Trophoblast cell (in vitro differentiated cells and primary cell): ENCODE measurements around the gene SPRN. TPM values are rescaled to one million over a fixed set of nuclear protein-coding genes. Genes with fewer than 3 reads are reported as not detected.
A peak's percentile ranks its signal among the peaks of the same experiment; 100 is the strongest.
"Not testable (repeated sequence)": the region's sequence is repeated elsewhere in the genome, so short reads cannot be mapped to it uniquely, and the experiment has no call there.

Experiments
- DNase-seq, 2 donors: peaks; one replicate each; pipeline ENCODE4 v3.0.0-alpha.2; 2016
- H2AFZ ChIP-seq: 2 replicates; pipeline ENCODE4 v1.6.1; 2013; ENCODE audit warnings: low read length, moderate library complexity, mild to moderate bottlenecking; ENCODE audit not compliant: insufficient read depth, poor library complexity
- H2AK5ac ChIP-seq: 2 replicates; pipeline ENCODE4 v1.6.1; 2013; ENCODE audit warnings: mild to moderate bottlenecking, low read length
- H2BK120ac ChIP-seq: 2 replicates; pipeline ENCODE4 v1.6.1; 2013; ENCODE audit warnings: low read length, mild to moderate bottlenecking, moderate library complexity; ENCODE audit not compliant: insufficient read depth, poor library complexity
- H2BK12ac ChIP-seq: 2 replicates; pipeline ENCODE4 v1.6.1; 2013; ENCODE audit warnings: mild to moderate bottlenecking, low read length, moderate library complexity
- H2BK5ac ChIP-seq: 2 replicates; pipeline ENCODE4 v1.6.1; 2013; ENCODE audit warnings: low read length, low read depth, moderate library complexity, mild to moderate bottlenecking; ENCODE audit not compliant: poor library complexity
- H3K14ac ChIP-seq: 2 replicates; pipeline ENCODE4 v1.6.1; 2013; ENCODE audit warnings: mild to moderate bottlenecking, low read length
- H3K18ac ChIP-seq: 2 replicates; pipeline ENCODE4 v1.6.1; 2013; ENCODE audit warnings: mild to moderate bottlenecking, low read length
- H3K23ac ChIP-seq: 2 replicates; pipeline ENCODE4 v1.6.1; 2013; ENCODE audit warnings: low read length
- H3K27ac ChIP-seq: 2 replicates; pipeline ENCODE4 v1.5.1; 2013; ENCODE audit warnings: low read depth, mild to moderate bottlenecking, inconsistent platforms, low read length, moderate library complexity
- H3K27me3 ChIP-seq: 2 replicates; pipeline ENCODE4 v1.6.1; 2013; ENCODE audit warnings: inconsistent platforms, mild to moderate bottlenecking, low read length, moderate library complexity; ENCODE audit not compliant: insufficient read depth
- H3K36me3 ChIP-seq, 2 experiments: 1 replicate in 1 of 2; 2 replicates in 1 of 2; pipeline ENCODE4 v1.6.1; 2013; ENCODE audit warnings: low read length in 2 of 2, mild to moderate bottlenecking in 2 of 2, moderate library complexity in 1 of 2; ENCODE audit not compliant: insufficient read depth in 2 of 2, control insufficient read depth in 1 of 2
- H3K4ac ChIP-seq: 2 replicates; pipeline ENCODE4 v1.6.1; 2013; ENCODE audit warnings: low read depth, mild to moderate bottlenecking, low read length, moderate library complexity
- H3K4me1 ChIP-seq, 2 experiments: 1 replicate in 1 of 2; 2 replicates in 1 of 2; pipeline ENCODE4 v1.6.1; 2013; ENCODE audit warnings: low read length in 2 of 2, mild to moderate bottlenecking in 2 of 2, moderate library complexity in 1 of 2; ENCODE audit not compliant: insufficient read depth in 2 of 2, control insufficient read depth in 1 of 2
- H3K4me2 ChIP-seq: 2 replicates; pipeline ENCODE4 v1.6.1; 2013; ENCODE audit warnings: inconsistent platforms, mild to moderate bottlenecking, low read length, moderate library complexity
- H3K4me3 ChIP-seq: 2 replicates; pipeline ENCODE4 v1.5.1; 2013; ENCODE audit warnings: mild to moderate bottlenecking, low read depth, low read length, inconsistent platforms
- H3K79me1 ChIP-seq: one replicate; pipeline ENCODE4 v1.6.1; 2013; ENCODE audit warnings: low read length
- H3K79me2 ChIP-seq: 2 replicates; pipeline ENCODE4 v1.6.1; 2013; ENCODE audit warnings: low read length, mild to moderate bottlenecking; ENCODE audit not compliant: control insufficient read depth, insufficient read depth, poor library complexity
- H3K9ac ChIP-seq: 2 replicates; pipeline ENCODE4 v1.6.1; 2013; ENCODE audit warnings: mild to moderate bottlenecking, low read length
- H3K9me3 ChIP-seq: 2 replicates; pipeline ENCODE4 v1.6.1; 2013; ENCODE audit warnings: low read depth, mild to moderate bottlenecking, control low read depth, inconsistent platforms, low read length; ENCODE audit not compliant: insufficient read depth
- H4K12ac ChIP-seq: 2 replicates; pipeline ENCODE4 v1.6.1; 2013; ENCODE audit warnings: low read depth, mild to moderate bottlenecking, low read length, moderate library complexity
- H4K8ac ChIP-seq: 2 replicates; pipeline ENCODE4 v1.6.1; 2013; ENCODE audit warnings: low read depth, mild to moderate bottlenecking, low read length, moderate library complexity
- H4K91ac ChIP-seq: one replicate; pipeline ENCODE4 v1.6.1; 2013; ENCODE audit warnings: low read depth, mild to moderate bottlenecking, low read length, moderate library complexity
- whole genome bisulfite sequencing: extraction: QIAGEN DNeasy Blood & Tissue Kit; methylation state at CpG from one replicate; pipeline ENCODE4 v1.1.7; 2013; ENCODE audit warnings: missing lambda C conversion rate; ENCODE audit not compliant: insufficient read length, insufficient coverage; ENCODE audit errors: extremely low coverage; 5-methylcytosine and 5-hydroxymethylcytosine counted together
- polyA plus RNA-seq: library from polyadenylated mRNA; stranded (reverse); fragments of 200-250 nt; gene quantifications from 2 replicates; pipeline ENCODE4 v1.2.3, GENCODE V29; 2013

The SPRN gene, protein sequence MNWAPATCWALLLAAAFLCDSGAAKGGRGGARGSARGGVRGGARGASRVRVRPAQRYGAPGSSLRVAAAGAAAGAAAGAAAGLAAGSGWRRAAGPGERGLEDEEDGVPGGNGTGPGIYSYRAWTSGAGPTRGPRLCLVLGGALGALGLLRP
- 0.01 TPM in 1 of 2 replicates, not detected in the other for polyA plus RNA-seq

DNA sequence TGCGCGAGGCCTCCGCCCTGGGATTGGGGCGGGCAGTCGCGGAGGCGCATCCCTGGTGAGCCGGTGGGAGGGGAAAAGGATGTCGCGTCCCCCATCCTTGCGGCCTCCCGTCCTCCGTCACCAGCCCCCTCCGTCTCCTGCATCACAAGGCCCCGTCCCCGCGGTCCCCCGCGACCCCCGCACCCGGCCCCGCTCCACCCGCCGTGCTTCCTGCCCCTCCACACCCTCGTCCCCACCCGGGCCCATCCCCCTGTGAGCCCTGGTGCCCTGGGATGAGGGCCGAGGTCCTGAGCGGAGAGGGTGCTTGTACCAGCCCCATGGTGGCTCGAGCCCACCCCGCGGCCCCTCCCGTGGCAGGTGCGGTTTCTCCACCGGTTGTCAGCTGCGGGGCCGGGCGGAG, at the start of gene SPRN:
TSS of gene SPRN (minus strand) at position 25 of the 400 bp plus-strand sequence. CDS start 944 bp downstream, outside the sequence.
- not testable (repeated sequence) for H2BK5ac ChIP-seq, H3K14ac ChIP-seq, H3K27me3 ChIP-seq, H4K91ac ChIP-seq, H2BK120ac ChIP-seq, H3K4me1 ChIP-seq, H4K12ac ChIP-seq, H3K27ac ChIP-seq, H2AK5ac ChIP-seq, H3K4ac ChIP-seq, H4K8ac ChIP-seq, H3K23ac ChIP-seq, H3K9me3 ChIP-seq, DNase-seq, H3K79me2 ChIP-seq, H3K79me1 ChIP-seq, H2BK12ac ChIP-seq, H3K9ac ChIP-seq, H2AFZ ChIP-seq, H3K4me3 ChIP-seq, H3K18ac ChIP-seq
- no CpG with 5 or more reads among the region's 37 CpGs for WGBS
- Histone ChIP-seq H3K36me3 (peaks cover 18% of the 10 kb centered on the region in 2 experiments), H3K4me2 (peak within 1 kb of the TSS; percentile 47)

DNA sequence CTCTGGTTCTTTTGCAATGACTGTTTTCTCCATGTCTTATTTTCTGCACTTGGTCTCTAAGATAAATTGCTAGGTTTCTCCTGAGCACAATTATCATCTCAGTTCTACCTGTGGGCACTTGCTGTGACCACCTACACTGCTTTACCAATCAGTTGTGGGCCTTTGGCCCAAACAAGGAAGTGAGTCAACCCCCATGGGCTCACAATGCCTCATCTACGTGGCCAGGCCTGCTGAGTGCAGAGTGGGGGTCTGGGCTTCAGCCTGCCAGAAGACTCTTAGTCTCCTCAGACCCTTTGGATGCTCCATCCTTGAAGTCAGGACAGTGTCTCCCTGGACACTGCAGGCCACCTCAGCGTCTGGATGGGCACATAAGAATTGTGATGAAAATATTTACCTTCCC, 49.6 kb upstream of the SPRN start:
- no peak overlapping the region for H2BK5ac ChIP-seq
- H3K36me3 ChIP-seq: no peaks in the 10 kb centered on the region
- no peak for DNase-seq
- no peaks in the 10 kb centered on the region for H3K79me1 ChIP-seq
- H3K9me3 ChIP-seq: peaks cover 43% of the 10 kb centered on the region
- no peak overlapping the region for H4K12ac ChIP-seq
- H3K9ac ChIP-seq: no peak overlapping the region
- H3K4me3 ChIP-seq: no peak overlapping the region
- H2AFZ ChIP-seq: no peak overlapping the region
- no peak overlapping the region for H2BK12ac ChIP-seq
- no peak overlapping the region for H4K91ac ChIP-seq
- H3K27ac ChIP-seq: no peak overlapping the region
- H3K4me1 ChIP-seq: no peaks in the 10 kb centered on the region
- H3K79me2 ChIP-seq: no peaks in the 10 kb centered on the region
- H3K27me3 ChIP-seq: no peaks in the 10 kb centered on the region
- no peak overlapping the region for H3K14ac ChIP-seq
- no peak overlapping the region for H3K4me2 ChIP-seq
- H2BK120ac ChIP-seq: no peak overlapping the region
- H2AK5ac ChIP-seq: no peak overlapping the region
- H3K4ac ChIP-seq: no peak overlapping the region
- no peak overlapping the region for H3K23ac ChIP-seq
- WGBS: no CpG with 5 or more reads among the region's 2 CpGs
- H3K18ac ChIP-seq: no peak overlapping the region
- H4K8ac ChIP-seq: no peak overlapping the region

DNA sequence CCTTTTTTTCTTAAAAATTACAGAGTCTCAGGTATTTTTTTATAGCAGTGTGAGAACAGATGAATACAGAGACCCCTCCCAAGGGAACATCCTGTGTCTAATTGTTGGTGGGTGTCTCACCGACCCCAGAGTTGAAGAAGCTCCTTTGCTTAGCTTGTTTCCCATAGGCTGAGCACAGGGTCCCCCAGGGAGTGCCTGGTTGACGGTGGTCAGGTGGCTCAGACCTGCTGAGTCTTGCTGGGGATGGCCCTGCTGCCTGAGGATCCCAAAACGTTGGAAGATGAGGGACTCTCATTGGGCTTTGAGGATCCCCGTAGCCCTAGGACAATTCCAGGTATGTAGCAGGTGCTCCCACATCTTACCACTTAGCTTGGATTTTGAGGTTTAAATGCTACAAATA, 48.8 kb upstream of the SPRN start:
- Histone ChIP-seq H3K4me1 (no peaks in the 10 kb centered on the region), H4K12ac (no peak overlapping the region), H2BK5ac (no peak overlapping the region), H3K79me1 (no peaks in the 10 kb centered on the region), H3K27me3 (no peaks in the 10 kb centered on the region), H3K18ac (no peak overlapping the region), H3K9ac (no peak overlapping the region), H2AK5ac (no peak overlapping the region), H2BK120ac (no peak overlapping the region), H3K4me3 (no peak overlapping the region), H3K23ac (no peak overlapping the region), H3K79me2 (no peaks in the 10 kb centered on the region), H4K8ac (no peak overlapping the region), H3K27ac (no peak overlapping the region), H2BK12ac (no peak overlapping the region), H3K4ac (no peak overlapping the region), H3K36me3 (no peaks in the 10 kb centered on the region), H3K4me2 (no peak overlapping the region), H3K9me3 (peaks cover 43% of the 10 kb centered on the region), H3K14ac (no peak overlapping the region), H4K91ac (no peak overlapping the region), H2AFZ (no peak overlapping the region)
- DNase-seq: no peak
- WGBS: no CpG with 5 or more reads among the region's 4 CpGs

DNA sequence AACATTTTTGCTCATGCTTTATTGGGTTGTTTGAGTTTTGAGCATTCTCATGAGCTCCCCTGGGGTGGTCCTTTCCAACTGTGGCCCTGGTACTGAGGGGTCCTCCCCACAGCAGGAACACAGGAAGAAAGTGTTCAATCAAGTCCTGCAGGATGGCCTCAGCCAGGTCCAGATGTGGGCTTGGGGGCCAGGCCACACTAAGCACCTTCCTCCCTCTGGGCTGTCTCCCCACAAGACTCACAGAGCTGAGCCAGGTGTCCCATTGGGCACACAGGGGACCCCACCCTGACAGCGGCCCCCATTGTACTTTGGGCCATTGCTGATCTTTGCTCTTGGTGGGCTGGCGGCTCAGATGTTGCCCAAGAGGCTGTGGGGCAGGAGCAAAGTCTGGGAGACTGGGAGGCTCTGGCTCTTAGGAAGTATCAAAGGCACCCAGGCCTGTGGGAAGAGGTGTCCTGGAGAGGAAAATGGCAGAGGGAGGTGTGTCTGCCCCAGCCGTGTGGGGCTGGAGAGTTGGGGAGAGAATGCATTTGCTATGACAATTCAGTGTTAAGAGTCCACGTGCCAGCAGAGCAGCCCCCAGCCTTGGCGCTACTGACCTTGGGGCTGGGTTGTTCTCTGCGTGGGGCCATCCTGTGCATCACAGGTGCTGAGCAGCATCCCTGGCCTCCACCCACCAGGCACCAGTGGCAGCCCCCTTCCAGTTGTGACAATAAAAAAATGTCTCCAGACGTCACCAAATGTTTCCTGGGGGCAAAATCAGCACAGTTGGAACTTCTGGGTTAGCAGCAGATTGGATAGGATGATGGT, 47.1 kb upstream of the SPRN start:
- Histone ChIP-seq H3K18ac (no peak overlapping the region), H2AK5ac (no peak overlapping the region), H3K4me2 (no peak overlapping the region), H4K8ac (no peak overlapping the region), H3K4me1 (no peaks in the 10 kb centered on the region), H3K4ac (no peak overlapping the region), H3K79me1 (no peaks in the 10 kb centered on the region), H3K23ac (no peak overlapping the region), H3K79me2 (no peaks in the 10 kb centered on the region), H3K4me3 (no peak overlapping the region), H4K91ac (no peak overlapping the region), H2BK12ac (no peak overlapping the region), H3K9ac (no peak overlapping the region), H2BK120ac (no peak overlapping the region), H3K36me3 (no peaks in the 10 kb centered on the region), H3K27me3 (no peaks in the 10 kb centered on the region), H2AFZ (no peak overlapping the region), H3K27ac (no peak overlapping the region), H4K12ac (no peak overlapping the region), H2BK5ac (no peak overlapping the region), H3K9me3 (peaks cover 56% of the 10 kb centered on the region), H3K14ac (no peak overlapping the region)
- no CpG with 5 or more reads among the region's 7 CpGs for WGBS
- no peak for DNase-seq
